HG03439 (cell line): Measurements from ENCODE around the gene GRIA3.
A peak's percentile ranks its signal among the peaks of the same experiment; 100 is the strongest.
"Not testable (repeated sequence)": the region's sequence is repeated elsewhere in the genome, so short reads cannot be mapped to it uniquely, and the experiment has no call there.

Experiments
- ATAC-seq: cut with Tn5 transposase; IDR thresholded peaks from one replicate; pipeline ENCODE4 v1.9.1; 2021; ENCODE audit warnings: mild to moderate bottlenecking, moderate library complexity; ENCODE audit not compliant: unreplicated experiment

The GRIA3 gene

GRCh38 chrX:123339221-123339905 lies 155.3 kb downstream of the GRIA3 start:
- peak; percentile 79 for ATAC-seq

GRCh38 chrX:123340696-123341095 lies 156.6 kb downstream of the GRIA3 start:
- peak; percentile 59 for ATAC-seq

- ATAC-seq, result no peak
These were observed 164.4 kb downstream of the GRIA3 start for GRCh38 chrX:123348468-123348867.

GRCh38 chrX:123350226-123350625 lies 166.1 kb downstream of the GRIA3 start:
- ATAC-seq, result no peak

- ATAC-seq, result no peak
These were observed 173.9 kb downstream of the GRIA3 start for GRCh38 chrX:123357941-123358340.

- ATAC-seq, result no peak
These were observed 174.4 kb downstream of the GRIA3 start for GRCh38 chrX:123358457-123358856.

GRCh38 chrX:123361371-123361770 lies 177.3 kb downstream of the GRIA3 start:
- no peak for ATAC-seq

GRCh38 chrX:123386196-123386595 lies 202.1 kb downstream of the GRIA3 start:
- ATAC-seq, result not testable (repeated sequence)

- ATAC-seq, result no peak
These were observed 208.8 kb downstream of the GRIA3 start for GRCh38 chrX:123392921-123393320.

- ATAC-seq, result no peak
These were observed 215.6 kb downstream of the GRIA3 start for GRCh38 chrX:123399709-123400108.

GRCh38 chrX:123405231-123405630 lies 221.2 kb downstream of the GRIA3 start:
- no peak for ATAC-seq

GRCh38 chrX:123408821-123409737 lies 225.0 kb downstream of the GRIA3 start:
- ATAC-seq, result peak; percentile 43

GRCh38 chrX:123422875-123423274 lies 238.8 kb downstream of the GRIA3 start:
- ATAC-seq, result no peak

- ATAC-seq, result peak; percentile 96
These were observed 240.5 kb downstream of the GRIA3 start for GRCh38 chrX:123424546-123424945.

GRCh38 chrX:123425471-123425870 lies 241.4 kb downstream of the GRIA3 start:
- ATAC-seq, result no peak

- ATAC-seq, result no peak
These were observed 241.8 kb downstream of the GRIA3 start for GRCh38 chrX:123425904-123426303.

- no peak for ATAC-seq
These were observed 248.5 kb downstream of the GRIA3 start for GRCh38 chrX:123432361-123433150.

- no peak for ATAC-seq
These were observed 252.5 kb downstream of the GRIA3 start for GRCh38 chrX:123436512-123437136.

GRCh38 chrX:123439926-123440325 lies 255.8 kb downstream of the GRIA3 start:
- ATAC-seq, result not testable (repeated sequence)

GRCh38 chrX:123442764-123443163 lies 258.7 kb downstream of the GRIA3 start:
- no peak for ATAC-seq

- ATAC-seq, result no peak
These were observed 263.4 kb downstream of the GRIA3 start for GRCh38 chrX:123447506-123447905.
